HL-60/S4 treated with retinoic acid at 250 ng/mL for 4 days and 3 days (cell line): ENCODE results near the gene NDN.
"Not testable (repeated sequence)": the region's sequence is repeated elsewhere in the genome, so short reads cannot be mapped to it uniquely, and the experiment has no call there.

Experiments
- in situ Hi-C: fragments of 300-500 bp; cut with MboI; formaldehyde crosslinking; loops from 2 replicates; pipeline ENCODE4 v1.7.0; 2022; ENCODE audit warnings: low sequenced_read_pairs

The NDN gene, protein sequence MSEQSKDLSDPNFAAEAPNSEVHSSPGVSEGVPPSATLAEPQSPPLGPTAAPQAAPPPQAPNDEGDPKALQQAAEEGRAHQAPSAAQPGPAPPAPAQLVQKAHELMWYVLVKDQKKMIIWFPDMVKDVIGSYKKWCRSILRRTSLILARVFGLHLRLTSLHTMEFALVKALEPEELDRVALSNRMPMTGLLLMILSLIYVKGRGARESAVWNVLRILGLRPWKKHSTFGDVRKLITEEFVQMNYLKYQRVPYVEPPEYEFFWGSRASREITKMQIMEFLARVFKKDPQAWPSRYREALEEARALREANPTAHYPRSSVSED

DNA sequence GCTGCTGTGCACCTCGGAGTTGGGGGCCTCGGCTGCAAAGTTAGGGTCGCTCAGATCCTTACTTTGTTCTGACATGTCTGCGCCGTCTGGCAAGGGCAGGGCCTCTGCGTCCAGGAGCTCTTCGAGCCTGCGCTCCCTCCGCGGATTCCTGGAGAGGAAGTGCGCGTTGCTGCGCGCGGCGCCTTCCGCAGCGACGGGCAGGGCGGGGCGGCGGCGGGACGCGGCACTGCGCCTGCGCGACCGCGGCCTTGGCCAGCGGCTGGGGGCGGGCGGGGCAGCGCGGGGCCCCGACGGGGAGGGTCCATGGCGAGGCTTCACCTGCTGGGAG, at the start of gene NDN:
Gene NDN (minus strand): TSS at position 163 of the 328 bp plus-strand sequence. CDS start 88 bp downstream, at position 75.
- in situ Hi-C loops: no loop called here

- in situ Hi-C loops: no loop called here
Measured at GRCh38 chr15:23736033-23736673, 49.0 kb upstream of the NDN start.

DNA sequence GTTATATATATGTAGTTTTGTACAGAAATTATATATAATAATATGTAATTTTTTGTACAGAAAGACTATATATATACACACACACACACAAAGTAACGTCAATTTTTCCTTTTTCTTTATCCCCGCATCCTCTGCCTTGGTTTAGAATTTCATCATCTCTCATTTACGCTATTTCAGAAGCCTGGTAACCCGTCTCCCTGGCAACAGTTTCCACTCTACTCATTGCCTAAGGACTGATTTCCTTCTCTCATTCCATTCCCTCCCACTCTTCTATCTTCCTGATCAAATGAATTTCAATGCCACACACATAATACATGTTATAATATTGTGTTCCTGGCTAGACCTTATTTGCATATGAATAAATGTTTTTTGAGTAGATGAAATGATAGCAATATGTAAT, 47.8 kb upstream of the NDN start:
- in situ Hi-C loops: no loop called here

DNA sequence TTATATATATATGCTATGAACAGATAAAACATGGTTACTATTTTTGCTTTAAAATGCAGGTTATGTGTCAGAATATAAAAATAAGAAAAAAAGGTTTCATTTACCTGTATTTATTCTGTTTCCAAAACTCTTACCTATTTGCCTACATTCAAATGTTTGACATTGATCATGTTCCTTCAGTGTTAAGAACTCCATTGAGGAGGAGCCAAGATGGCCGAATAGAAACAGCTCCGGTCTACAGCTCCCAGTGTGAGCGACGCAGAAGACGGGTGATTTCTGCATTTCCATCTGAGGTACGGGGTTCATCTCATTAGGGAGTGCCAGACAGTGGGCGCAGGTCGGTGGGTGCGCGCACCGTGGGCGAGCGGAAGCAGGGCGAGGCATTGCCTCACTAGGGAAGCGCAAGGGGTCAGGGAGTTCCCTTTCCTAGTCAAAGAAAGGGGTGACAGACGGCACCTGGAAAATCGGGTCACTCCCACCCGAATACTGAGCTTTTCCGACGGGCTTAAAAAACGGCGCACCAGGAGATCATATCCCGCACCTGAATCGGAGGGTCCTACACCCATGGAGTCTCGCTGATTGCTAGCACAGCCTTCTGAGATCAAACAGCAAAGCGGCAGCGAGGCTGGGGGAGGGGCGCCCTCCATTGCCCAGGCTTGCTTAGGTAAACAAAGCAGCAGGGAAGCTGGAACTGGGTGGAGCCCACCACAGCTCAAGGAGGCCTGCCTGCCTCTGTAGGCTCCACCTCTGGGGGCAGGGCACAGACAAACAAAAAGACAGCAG, 27.0 kb upstream of the NDN start:
- in situ Hi-C loops: not testable (repeated sequence)

GRCh38 chr15:23708332-23708731, 21.2 kb upstream of the NDN start:
- in situ Hi-C loops: no loop called here

- in situ Hi-C loops: no loop called here
Measured at GRCh38 chr15:23695282-23695681, 8.2 kb upstream of the NDN start.

DNA sequence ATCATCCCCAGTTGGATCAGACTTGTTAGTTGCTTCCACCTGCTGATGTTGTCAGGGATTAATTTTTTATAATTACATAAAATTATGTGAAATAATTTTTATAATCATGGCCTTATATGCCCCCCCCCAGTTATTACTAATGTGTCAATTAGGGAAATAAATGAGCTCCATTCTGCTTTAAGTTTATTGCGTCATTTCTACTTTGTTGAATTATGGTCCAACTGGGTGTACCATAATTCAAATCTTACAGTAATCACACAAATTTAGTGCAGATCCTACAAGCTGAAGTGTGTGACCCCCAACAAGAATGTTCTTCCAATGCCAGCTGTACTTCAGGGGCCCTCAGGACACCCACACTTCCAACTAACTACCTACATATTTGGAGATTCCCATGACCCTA, 7.5 kb upstream of the NDN start:
- in situ Hi-C loops: no loop called here

DNA sequence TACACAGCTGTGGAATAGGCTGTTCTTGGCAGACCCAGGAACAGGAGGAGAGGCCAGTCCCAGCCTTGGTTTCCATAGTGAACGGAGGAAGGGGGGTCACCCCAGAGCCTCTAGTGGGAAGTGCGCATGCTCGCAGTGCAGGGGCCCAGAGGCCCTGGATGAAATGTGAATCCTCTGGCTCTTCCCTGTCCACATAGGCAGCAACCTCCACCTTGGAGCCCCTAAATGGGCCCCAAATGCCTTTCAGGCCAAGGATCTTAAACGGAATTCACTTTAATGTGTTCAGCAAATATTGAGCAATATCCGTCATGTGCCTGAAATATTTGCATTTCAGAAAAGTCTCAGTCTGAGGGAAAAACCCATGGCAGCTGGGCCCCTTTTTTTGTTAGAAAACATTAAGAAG, 3.3 kb upstream of the NDN start:
- in situ Hi-C loops: no loop called here

- in situ Hi-C loops: no loop called here
Measured at GRCh38 chr15:23690015-23690414, 2.9 kb upstream of the NDN start.

DNA sequence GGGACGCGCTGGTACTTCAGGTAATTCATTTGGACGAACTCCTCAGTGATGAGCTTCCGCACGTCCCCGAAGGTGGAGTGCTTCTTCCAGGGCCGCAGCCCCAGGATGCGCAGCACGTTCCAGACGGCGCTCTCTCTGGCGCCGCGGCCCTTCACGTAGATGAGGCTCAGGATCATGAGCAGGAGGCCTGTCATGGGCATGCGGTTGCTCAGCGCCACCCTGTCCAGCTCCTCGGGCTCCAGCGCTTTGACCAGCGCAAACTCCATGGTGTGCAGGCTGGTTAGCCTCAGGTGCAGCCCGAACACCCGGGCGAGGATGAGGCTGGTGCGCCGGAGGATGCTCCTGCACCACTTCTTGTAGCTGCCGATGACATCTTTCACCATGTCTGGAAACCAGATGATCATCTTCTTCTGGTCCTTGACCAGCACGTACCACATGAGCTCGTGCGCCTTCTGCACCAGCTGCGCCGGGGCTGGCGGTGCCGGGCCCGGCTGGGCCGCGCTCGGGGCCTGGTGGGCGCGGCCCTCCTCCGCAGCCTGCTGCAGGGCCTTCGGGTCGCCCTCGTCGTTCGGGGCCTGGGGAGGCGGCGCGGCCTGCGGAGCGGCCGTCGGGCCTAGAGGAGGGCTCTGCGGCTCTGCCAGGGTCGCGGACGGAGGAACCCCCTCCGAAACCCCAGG, 501 bp downstream of the NDN start:
- in situ Hi-C loops: no loop called here

- in situ Hi-C loops: no loop called here
Measured at GRCh38 chr15:23671481-23671880, 15.6 kb downstream of the NDN start.

GRCh38 chr15:23670970-23671369, 16.1 kb downstream of the NDN start:
- in situ Hi-C loops: no loop called here

GRCh38 chr15:23663232-23663631, 23.9 kb downstream of the NDN start:
- in situ Hi-C loops: no loop called here

GRCh38 chr15:23648920-23649515, 38.1 kb downstream of the NDN start:
- in situ Hi-C loops: loop anchor here (25.0 kb wide), 1 partner anchor 213 kb away; no protein-coding TSS in a partner anchor

GRCh38 chr15:23647421-23648370, 39.4 kb downstream of the NDN start, which contains the start of gene MAGEL2:
TSS of gene MAGEL2 (minus strand) at chr15:23647867. CDS start at chr15:23647742, 125 bp downstream.
- in situ Hi-C loops: loop anchor here (25.0 kb wide), 1 partner anchor 215 kb away; no protein-coding TSS in a partner anchor

GRCh38 chr15:23647001-23647295, 40.2 kb downstream of the NDN start:
- in situ Hi-C loops: loop anchor here (25.0 kb wide), 1 partner anchor 215 kb away; no protein-coding TSS in a partner anchor

DNA sequence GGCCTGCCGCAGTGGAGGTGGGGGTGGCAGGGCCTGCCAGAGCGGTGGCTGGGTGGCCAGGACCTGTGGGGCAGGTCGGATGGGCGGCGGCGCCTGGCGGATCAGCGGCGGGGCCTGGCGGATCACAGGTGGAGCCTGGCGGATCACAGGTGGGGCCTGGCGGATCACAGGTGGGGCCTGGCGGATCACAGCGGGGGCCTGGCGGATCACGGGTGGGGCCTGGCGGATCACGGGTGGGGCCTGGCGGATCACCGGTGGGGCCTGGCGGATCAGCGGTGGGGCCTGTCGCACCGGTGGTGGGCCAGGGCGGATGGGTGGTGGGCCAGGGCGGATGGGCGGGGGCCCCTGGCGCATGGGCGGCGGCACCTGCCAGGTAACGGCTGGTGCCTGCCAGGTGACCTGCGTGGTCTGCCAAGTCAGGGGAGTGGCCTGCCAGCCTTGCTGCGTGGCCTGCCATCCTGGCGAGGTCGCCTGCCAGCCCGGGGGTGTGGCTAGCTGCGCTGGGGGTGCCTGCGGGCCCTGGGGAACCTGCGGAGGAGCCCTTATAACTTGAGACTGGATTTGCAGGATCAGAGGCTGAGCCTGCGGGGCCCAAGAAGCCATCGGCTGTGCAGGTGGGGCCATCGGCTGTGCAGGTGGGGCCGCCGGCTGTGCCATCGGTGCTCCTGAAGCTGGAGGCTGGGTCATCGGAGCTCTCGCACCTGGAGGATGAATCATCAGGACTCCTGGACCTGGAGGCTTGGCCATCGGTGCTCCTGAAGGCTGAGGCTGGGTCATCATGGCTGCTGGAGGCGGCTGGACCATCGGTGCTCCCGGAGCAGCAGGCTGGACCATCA, 40.7 kb downstream of the NDN start:
- in situ Hi-C loops: loop anchor here (25.0 kb wide), 1 partner anchor 216 kb away; no protein-coding TSS in a partner anchor

GRCh38 chr15:23645371-23646164, 41.5 kb downstream of the NDN start:
- in situ Hi-C loops: loop anchor here (25.0 kb wide), 1 partner anchor 217 kb away; no protein-coding TSS in a partner anchor
